ENCODE results near the gene PARP6. TPM values are rescaled to one million over a fixed set of nuclear protein-coding genes. Genes with fewer than 3 reads are reported as not detected.
A peak's percentile ranks its signal among the peaks of the same experiment; 100 is the strongest.

The PARP6 gene
- total and polyA plus RNA-seq, 2 of the 8 experiments (the other 6 are each of a cell fraction or from before 2014, with no cell fraction given): 39.8 to 45.3 TPM

DNA sequence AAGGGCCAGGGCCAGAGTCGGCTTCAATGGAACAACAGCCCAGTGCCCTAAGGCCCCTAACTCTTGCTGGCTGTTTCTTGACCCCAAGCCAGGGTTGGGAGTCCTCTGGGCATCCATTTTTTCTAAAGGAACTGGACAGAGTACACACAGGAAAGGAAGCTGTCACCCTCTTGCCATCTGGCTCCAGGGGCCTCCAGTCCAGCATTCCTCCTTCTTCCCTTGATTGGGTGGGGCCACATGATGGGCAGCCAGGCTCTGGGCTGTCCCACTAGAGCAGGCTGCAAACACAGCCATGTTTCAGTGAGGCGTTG, 73.2 kb downstream of the PARP6 start:
- no peak overlapping the region for H2BK120ac ChIP-seq (replicated peaks; ENCODE audit: low read depth, low read length)
- no peaks in the 10 kb centered on the region for H3K79me2 ChIP-seq (ENCODE audit: control insufficient read depth in 1 of 2, insufficient read depth in 2 of 2, low read length in 2 of 2)
- H3K36me3 ChIP-seq (ENCODE audit: control insufficient read depth in 2 of 4, insufficient read depth in 4 of 4, low read length in 3 of 4): peaks cover 35 to 53% (median 49%) of the 10 kb centered on the region in 4 experiments
- no peak overlapping the region for H3K56ac ChIP-seq (replicated peaks; ENCODE audit: insufficient read length, low read depth, low read length)
- H4K5ac ChIP-seq (ENCODE audit: insufficient read length, low read depth, low read length): no peak overlapping the region
- H3K23ac ChIP-seq (ENCODE audit: insufficient read length): no peak overlapping the region
- H3K4me1 ChIP-seq (replicated peaks in 1 of 4; ENCODE audit: control insufficient read depth in 3 of 4, insufficient read depth in 4 of 4, low read length in 3 of 4): peaks cover 0 to 8% (median 4%) of the 10 kb centered on the region in 4 experiments; a peak in 5 of 7 replicates
- H2BK5ac ChIP-seq (ENCODE audit: low read depth, low read length): no peak overlapping the region
- DNase-seq (ENCODE audit: low read depth in 1 of 2, low spot score in 2 of 2) (no peak), FAIRE-seq (no peak)
- no peak overlapping the region for H3K18ac ChIP-seq (ENCODE audit: extremely low read depth, low read length)
- no peak overlapping the region for H2AK5ac ChIP-seq (ENCODE audit: low read depth, low read length)
- H4K20me1 ChIP-seq (replicated peaks in 1 of 2; ENCODE audit: control insufficient read depth in 1 of 2, insufficient read depth in 2 of 2, low read length in 2 of 2): peaks cover 21 to 30% of the 10 kb centered on the region in 2 experiments
- WGBS, 2 experiments (ENCODE audit: extremely low coverage in 1 of 2, insufficient coverage in 1 of 2, insufficient read length in 1 of 2, insufficient replicate concordance in 2 of 2, low coverage in 1 of 2, low lambda C conversion rate in 2 of 2, missing lambda C conversion rate in 1 of 2): 85% methylated on average over 2 of the region's 2 CpGs; no CpG with 5 or more reads in 1 of the 2 experiments
- POLR2A ChIA-PET (ENCODE audit: partially characterized antibody): interaction anchor here (1.4 to 4.4 kb wide), 4 partner anchors 15 to 32 kb away, joined by 3 to 33 read pairs (median 15); partner anchors contain the start of gene PKM
- 0 out of 3 replicates have a peak, but pooled peaks of 1 of the 2 experiments have one; percentile 30 for TF ChIP-seq POLR2A (IDR thresholded peaks at IDR 0.05; ENCODE audit: control extremely low read depth in 1 of 2, low read depth in 2 of 2, low read length in 2 of 2)
- 0 out of 4 replicates have a peak, but pooled peaks of 1 of the 2 experiments have one; percentile 75 for TF ChIP-seq SIN3A (conservative IDR thresholded peaks at IDR 0.05 in 1 of 2, IDR thresholded peaks at IDR 0.05 in 1 of 2; ENCODE audit: low read depth in 1 of 2, low read length in 2 of 2)
- TF ChIP-seq SP1 (IDR thresholded peaks at IDR 0.05; ENCODE audit: low read depth, low read length): peak; percentile 59; the same call in 1 of the 2 replicates
- no peak for TF ChIP-seq RFX5 (IDR thresholded peaks at IDR 0.05; ENCODE audit: borderline replicate concordance, low read depth, low read length)
- TF ChIP-seq HDAC2 (IDR thresholded peaks at IDR 0.05; ENCODE audit: borderline replicate concordance in 1 of 2, low read depth in 2 of 2, low read length in 2 of 2): no peak
- TF ChIP-seq GTF2F1 (IDR thresholded peaks at IDR 0.05; ENCODE audit: borderline replicate concordance, low read depth, low read length): no peak
- TF ChIP-seq PHF8 (conservative IDR thresholded peaks at IDR 0.05; ENCODE audit: low read depth, low read length): no peak
- no peak overlapping the region for H2BK12ac ChIP-seq (ENCODE audit: low read depth, low read length)
- no peak overlapping the region for H2BK15ac ChIP-seq (ENCODE audit: low read length)
- no peak overlapping the region for H4K8ac ChIP-seq (ENCODE audit: extremely low read depth, insufficient read depth, low read length)
- H3K9ac ChIP-seq (replicated peaks in 1 of 4; ENCODE audit: extremely low read depth in 1 of 4, low read depth in 3 of 4, low read length in 3 of 4): no peak overlapping the region
- no peak overlapping the region for H3K4me3 ChIP-seq (ENCODE audit: extremely low read depth in 1 of 4, insufficient read depth in 2 of 4, low read depth in 3 of 4, low read length in 4 of 4)
- no peak overlapping the region for H2AFZ ChIP-seq (ENCODE audit: low read length)
- H3K14ac ChIP-seq (ENCODE audit: insufficient read length): no peak overlapping the region
- no peak overlapping the region for H3K4ac ChIP-seq (replicated peaks; ENCODE audit: insufficient read length, low read depth, low read length)
- peaks cover 9% of the 10 kb centered on the region for H3K23me2 ChIP-seq (ENCODE audit: low read depth, low read length)
- no peak overlapping the region for H4K91ac ChIP-seq (replicated peaks; ENCODE audit: insufficient read length, low read length)
- peaks cover 7 to 21% (median 17%) of the 10 kb centered on the region in 4 experiments; a peak in 6 of 7 replicates for H3K27me3 ChIP-seq (replicated peaks in 1 of 4; ENCODE audit: control insufficient read depth in 3 of 4, extremely low read depth in 1 of 4, insufficient read depth in 3 of 4, low read length in 3 of 4)
- no peak overlapping the region for H3K27ac ChIP-seq (ENCODE audit: low read depth, low read length)
- no peak overlapping the region for H2BK20ac ChIP-seq (ENCODE audit: low read length)
- no peaks in the 10 kb centered on the region for H3K9me3 ChIP-seq (ENCODE audit: insufficient read depth in 2 of 2, low read depth in 1 of 2, low read length in 1 of 2)
- no peaks in the 10 kb centered on the region for H3K79me1 ChIP-seq (ENCODE audit: low read depth, low read length)
- CTCF ChIA-PET (ENCODE audit: partially characterized antibody): interaction anchor here (1.0 to 4.3 kb wide), 16 partner anchors 10 to 397 kb away, joined by 3 to 32 read pairs (median 5); partner anchors contain the start of gene PKM
- H3K4me2 ChIP-seq (ENCODE audit: insufficient read depth in 1 of 2, low read depth in 2 of 2, low read length in 2 of 2): no peak overlapping the region; a peak in 1 of 4 replicates

All from H1 (cell line).